ENCODE results near the gene SLC35G2.
A peak's percentile ranks its signal among the peaks of the same experiment; 100 is the strongest.
"Not testable (repeated sequence)": the region's sequence is repeated elsewhere in the genome, so short reads cannot be mapped to it uniquely, and the experiment has no call there.

Gene SLC35G2

GRCh38 chr3:136885357-136886213 is 66.7 kb downstream of the SLC35G2 start:
- TF ChIP-seq POLR2A (IDR thresholded peaks at IDR 0.05; ENCODE audit: low read depth, low read length), result no peak
- FAIRE-seq (no peak), DNase-seq (ENCODE audit: insufficient read length, low spot score) (no peak)

GRCh38 chr3:136889947-136890346 is 71.0 kb downstream of the SLC35G2 start:
- no peak for TF ChIP-seq POLR2A (IDR thresholded peaks at IDR 0.05; ENCODE audit: low read depth, low read length)
- FAIRE-seq (no peak), DNase-seq (ENCODE audit: insufficient read length, low spot score) (no peak)

GRCh38 chr3:136891934-136892855 is 73.3 kb downstream of the SLC35G2 start:
- no peak for DNase-seq (ENCODE audit: insufficient read length, low spot score)
- FAIRE-seq, result no peak

GRCh38 chr3:136893848-136894443 is 75.0 kb downstream of the SLC35G2 start:
- DNase-seq (ENCODE audit: insufficient read length, low spot score) (no peak), FAIRE-seq (peak; percentile 78)
- TF ChIP-seq POLR2A (IDR thresholded peaks at IDR 0.05; ENCODE audit: low read depth, low read length), result no peak

More at GRCh38 chr3:136891934-136892855, 73.3 kb downstream of the SLC35G2 start:
- TF ChIP-seq POLR2A (IDR thresholded peaks at IDR 0.05; ENCODE audit: low read depth, low read length), result no peak

GRCh38 chr3:136897171-136897570 is 78.2 kb downstream of the SLC35G2 start:
- DNase-seq (ENCODE audit: insufficient read length, low spot score); FAIRE-seq: not testable (repeated sequence)

- FAIRE-seq (peak; percentile 41), DNase-seq (ENCODE audit: insufficient read length, low spot score) (no peak)
- TF ChIP-seq POLR2A (IDR thresholded peaks at IDR 0.05; ENCODE audit: low read depth, low read length), result no peak
Measured at GRCh38 chr3:136898549-136898948, 79.6 kb downstream of the SLC35G2 start.

- TF ChIP-seq POLR2A (IDR thresholded peaks at IDR 0.05; ENCODE audit: low read depth, low read length), result no peak
- no peak for FAIRE-seq
Measured at GRCh38 chr3:136898954-136899353, 80.0 kb downstream of the SLC35G2 start.

GRCh38 chr3:136899622-136900158 is 80.8 kb downstream of the SLC35G2 start:
- peak; percentile 36 for FAIRE-seq

More at GRCh38 chr3:136898954-136899353, 80.0 kb downstream of the SLC35G2 start:
- no peak for DNase-seq (ENCODE audit: insufficient read length, low spot score)

GRCh38 chr3:136900694-136901093 is 81.8 kb downstream of the SLC35G2 start:
- peak; percentile 83 for FAIRE-seq
- DNase-seq (ENCODE audit: insufficient read length, low spot score), result not testable (repeated sequence)

More at GRCh38 chr3:136899622-136900158, 80.8 kb downstream of the SLC35G2 start:
- no peak for TF ChIP-seq POLR2A (IDR thresholded peaks at IDR 0.05; ENCODE audit: low read depth, low read length)
- DNase-seq (ENCODE audit: insufficient read length, low spot score), result no peak

- TF ChIP-seq POLR2A (IDR thresholded peaks at IDR 0.05; ENCODE audit: low read depth, low read length), result no peak
- FAIRE-seq, result no peak
- DNase-seq (ENCODE audit: insufficient read length, low spot score), result no peak
Measured at GRCh38 chr3:136901391-136901790, 82.5 kb downstream of the SLC35G2 start.

- DNase-seq (ENCODE audit: insufficient read length, low spot score), result not testable (repeated sequence)
- FAIRE-seq, result peak; percentile 33
Measured at GRCh38 chr3:136902530-136902929, 83.6 kb downstream of the SLC35G2 start.

- no peak for DNase-seq (ENCODE audit: insufficient read length, low spot score)
- no peak for TF ChIP-seq POLR2A (IDR thresholded peaks at IDR 0.05; ENCODE audit: low read depth, low read length)
- no peak for FAIRE-seq
Measured at GRCh38 chr3:136903899-136904298, 85.0 kb downstream of the SLC35G2 start.

GRCh38 chr3:136904746-136905145 is 85.8 kb downstream of the SLC35G2 start:
- no peak for FAIRE-seq
- TF ChIP-seq POLR2A (IDR thresholded peaks at IDR 0.05; ENCODE audit: low read depth, low read length), result no peak
- DNase-seq (ENCODE audit: insufficient read length, low spot score), result no peak

All from H54 (cell line).